Endothelial cell of umbilical vein (primary cell): Measurements from ENCODE around the gene KAT8. TPM values are rescaled to one million over a fixed set of nuclear protein-coding genes. Genes with fewer than 3 reads are reported as not detected.

Experiments used
- BruUV-seq: library from RNA; stranded (reverse); fragments of 400-500 nt; replicated peaks from 2 replicates; lab custom pipeline; 2021; lab: Mats Ljungman, UMichigan
- CTCF ChIA-PET: fragments of 300-600, 350-600 bp; sonication (Branson Sonifier 250); formaldehyde crosslinking; loops from one replicate; lab custom pipeline; 2021; ENCODE audit warnings: antibody characterized with exemption, inconsistent platforms; lab: Charles Lee
- POLR2A ChIA-PET: fragments of 300-600, 350-600 bp; sonication (Branson Sonifier 250); formaldehyde crosslinking; loops from one replicate; lab custom pipeline; 2021; ENCODE audit warnings: antibody characterized with exemption, inconsistent platforms; lab: Charles Lee
- DNase-seq: peaks from one replicate; pipeline ENCODE4 v3.0.0-alpha.2; 2011; ENCODE audit warnings: low read depth, low spot score
- FAIRE-seq: peaks from 2 replicates; lab custom pipeline; 2011; peaks lifted over from hg19 to GRCh38; lab: Jason Lieb, UNC
- H2AFZ ChIP-seq: 2 replicates; pipeline ENCODE4 v1.6.0; 2012; ENCODE audit warnings: low read depth, low read length, control low read depth, inconsistent platforms
- H3K27ac ChIP-seq: 2 replicates; pipeline ENCODE4 v1.5.1; 2011; ENCODE audit warnings: low read depth, mild to moderate bottlenecking, control low read depth, low read length, moderate library complexity; ENCODE audit not compliant: insufficient read depth
- H3K27me3 ChIP-seq, 2 experiments: 2 replicates each; pipeline versions ENCODE4 v1.6.0 to v1.6.1; 2011; ENCODE audit warnings: low read length in 2 of 2, mixed read lengths in 1 of 2; ENCODE audit not compliant: control insufficient read depth in 2 of 2, insufficient read depth in 2 of 2
- H3K36me3 ChIP-seq, 2 experiments: 2 replicates in 1 of 2; 3 replicates in 1 of 2; pipeline ENCODE4 v1.5.1; 2011; ENCODE audit warnings: low read length in 2 of 2, mild to moderate bottlenecking in 1 of 2, moderate library complexity in 1 of 2; ENCODE audit not compliant: control insufficient read depth in 2 of 2, insufficient read depth in 2 of 2; ENCODE audit errors: extremely low read depth in 1 of 2
- H3K4me1 ChIP-seq: 3 replicates; pipeline ENCODE4 v1.5.1; 2011; ENCODE audit warnings: mild to moderate bottlenecking, low read length; ENCODE audit not compliant: control insufficient read depth, insufficient read depth; ENCODE audit errors: extremely low read depth
- H3K4me2 ChIP-seq: 2 replicates; pipeline ENCODE4 v1.6.1; 2011; ENCODE audit warnings: low read length, control low read depth, mixed read lengths; ENCODE audit not compliant: insufficient read depth
- H3K4me3 ChIP-seq, 3 experiments: fragments of 200-600 bp in 1 of 3; sonication (generic), shearing (Covaris generic) in 1 of 3; replicated peaks in 1 of 3; 2 replicates each; pipeline ENCODE4 v1.5.1; 2011 to 2016; ENCODE audit warnings: control low read depth in 3 of 3, low read length in 3 of 3, mild to moderate bottlenecking in 2 of 3, inconsistent platforms in 1 of 3, low read depth in 1 of 3, moderate library complexity in 1 of 3; ENCODE audit not compliant: insufficient read depth in 1 of 3
- H3K79me2 ChIP-seq: 2 replicates; pipeline ENCODE4 v1.6.0; 2012; ENCODE audit warnings: low read length, inconsistent platforms; ENCODE audit not compliant: control insufficient read depth, insufficient read depth
- H3K9ac ChIP-seq: replicated peaks from 2 replicates; pipeline ENCODE3; 2011; ENCODE audit warnings: low read length, control low read depth; ENCODE audit not compliant: insufficient read depth; ENCODE audit errors: extremely low read depth
- H3K9me1 ChIP-seq: replicated peaks from 3 replicates; pipeline ENCODE4 v1.6.0; 2011; ENCODE audit warnings: mild to moderate bottlenecking, low read length; ENCODE audit not compliant: control insufficient read depth, insufficient read depth; ENCODE audit errors: extremely low read depth
- H3K9me3 ChIP-seq: replicated peaks from 2 replicates; pipeline ENCODE4 v1.5.1; 2012; ENCODE audit warnings: low read length, inconsistent platforms; ENCODE audit not compliant: control insufficient read depth, insufficient read depth
- H4K20me1 ChIP-seq: replicated peaks from 2 replicates; pipeline ENCODE3; 2011; ENCODE audit warnings: mild to moderate bottlenecking, low read length; ENCODE audit not compliant: control insufficient read depth, insufficient read depth; ENCODE audit errors: extremely low read depth
- EZH2 ChIP-seq: IDR thresholded peaks from 2 replicates; pipeline ENCODE4 v1.6.1; 2012; ENCODE audit warnings: borderline replicate concordance, low read depth, mild to moderate bottlenecking, moderate library complexity, low read length, inconsistent platforms; ENCODE audit not compliant: severe bottlenecking
- FOS ChIP-seq: IDR thresholded peaks from 2 replicates; pipeline ENCODE4 v1.6.1; 2011; ENCODE audit warnings: mild to moderate bottlenecking, low read length, moderate library complexity, borderline replicate concordance; ENCODE audit not compliant: insufficient read depth
- GATA2 ChIP-seq: IDR thresholded peaks from 2 replicates; pipeline ENCODE4 v1.7.0; 2011; ENCODE audit warnings: low read depth, mild to moderate bottlenecking, moderate library complexity, mixed read lengths, low read length; ENCODE audit not compliant: insufficient read length, insufficient read depth
- JUN ChIP-seq: IDR thresholded peaks from 2 replicates; pipeline ENCODE4 v1.6.1; 2011; ENCODE audit warnings: borderline replicate concordance, low read depth; ENCODE audit not compliant: insufficient read length, insufficient read depth
- MAX ChIP-seq: IDR thresholded peaks from 2 replicates; pipeline ENCODE4 v1.6.1; 2011; ENCODE audit not compliant: insufficient read depth, insufficient read length
- MYC ChIP-seq: IDR thresholded peaks from one replicate; pipeline ENCODE4 v1.6.1; 2011; ENCODE audit warnings: mild to moderate bottlenecking, low read depth, low read length
- POLR2A ChIP-seq: IDR thresholded peaks from 2 replicates; pipeline ENCODE4 v1.6.1; 2012; ENCODE audit warnings: low read depth, mild to moderate bottlenecking, control low read depth, low read length
- POLR2AphosphoS5 ChIP-seq: IDR thresholded peaks from 2 replicates; pipeline ENCODE4 v1.6.1; 2012; ENCODE audit warnings: low read depth, mild to moderate bottlenecking, control low read depth, low read length, moderate library complexity; ENCODE audit not compliant: insufficient read depth
- dilution Hi-C: fragments of 300-500 bp; cut with MboI; formaldehyde crosslinking; loops from one replicate; pipeline ENCODE4 v1.15.0; 2019; ENCODE audit warnings: low sequenced_read_pairs; ENCODE audit not compliant: extremely low pct_ligation_motif_present
- intact Hi-C: fragments of 100-400 bp; cut with micrococcal nuclease; formaldehyde crosslinking; loops from one replicate; pipeline ENCODE4 v1.10.0; 2022
- polyA plus RNA-seq, 4 experiments: library from polyadenylated mRNA; depleted of rRNA in 3 of 4; stranded (reverse) in 3 of 4; unstranded in 1 of 4; fragments of >200 nt; gene quantifications; 2 replicates each; pipeline versions ENCODE4 v1.2.1 to v1.2.3, GENCODE V29; 2011 to 2012; ENCODE audit warnings: missing spikeins in 1 of 4
- total RNA-seq: library from RNA; stranded (reverse); gene quantifications from 2 replicates; pipeline ENCODE4 v1.2.3, GENCODE V29; 2021
- TF ChIP-seq, protein P1 (sequence below), 2 donors: IDR thresholded peaks; 1 replicate in 1 of 2; 2 replicates in 1 of 2; pipeline ENCODE4 v1.5.1; 2011; ENCODE audit warnings: low read length in 2 of 2, mild to moderate bottlenecking in 2 of 2, moderate library complexity in 2 of 2, control low read depth in 1 of 2, inconsistent platforms in 1 of 2, low read depth in 1 of 2; ENCODE audit not compliant: insufficient read depth in 1 of 2; ENCODE audit errors: extremely low read depth in 1 of 2

Gene KAT8
- total and polyA plus RNA-seq, 2 donors (not counting 3 experiments of a cell fraction or from before 2014, with no cell fraction given): 30.7 to 42.8 TPM

DNA sequence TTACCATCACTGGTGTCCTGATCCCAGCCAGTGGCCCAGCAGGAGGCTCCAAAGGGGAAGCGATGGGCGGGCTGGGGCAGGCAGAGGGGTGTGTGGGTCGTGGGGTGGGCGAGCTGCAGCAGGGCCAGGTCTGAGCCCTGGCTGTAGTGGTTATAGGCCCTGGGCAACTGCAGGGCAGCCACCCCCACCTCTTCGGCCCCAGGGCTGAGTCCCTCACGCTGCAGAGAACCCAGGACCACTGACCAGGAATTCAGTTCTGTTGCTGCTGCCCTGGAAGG lies 30.9 kb upstream of the KAT8 start:
- Histone ChIP-seq H3K9ac (no peak overlapping the region), H3K27ac (no peak overlapping the region), H3K4me2 (no peak overlapping the region), H3K4me1 (no peaks in the 10 kb centered on the region), H3K36me3 (peaks cover 2 to 12% of the 10 kb centered on the region in 2 experiments), H3K9me1 (no peaks in the 10 kb centered on the region), H3K9me3 (no peaks in the 10 kb centered on the region), H3K79me2 (no peaks in the 10 kb centered on the region), H4K20me1 (no peaks in the 10 kb centered on the region), H2AFZ (no peak overlapping the region), H3K27me3 (no peaks in the 10 kb centered on the region), H3K4me3 (no peak overlapping the region)
- dilution Hi-C loops: no loop called here
- CTCF ChIA-PET: interaction anchor here (1.8 kb wide), 1 partner anchor 102 kb away, joined by 5 read pairs; the partner anchor contains the start of gene HSD3B7
- no peak for FAIRE-seq
- no peak for DNase-seq
- BruUV-seq: no TSS peak
- POLR2A ChIA-PET: interaction anchor here (0.6 kb wide), 1 partner anchor 126 kb away, joined by 7 read pairs; no protein-coding TSS in a partner anchor
- no peak for TF ChIP-seq POLR2AphosphoS5
- TF ChIP-seq JUN: no peak
- no peak for TF ChIP-seq FOS
- no peak for TF ChIP-seq MAX
- TF ChIP-seq MYC: no peak
- TF ChIP-seq, protein P1, sequence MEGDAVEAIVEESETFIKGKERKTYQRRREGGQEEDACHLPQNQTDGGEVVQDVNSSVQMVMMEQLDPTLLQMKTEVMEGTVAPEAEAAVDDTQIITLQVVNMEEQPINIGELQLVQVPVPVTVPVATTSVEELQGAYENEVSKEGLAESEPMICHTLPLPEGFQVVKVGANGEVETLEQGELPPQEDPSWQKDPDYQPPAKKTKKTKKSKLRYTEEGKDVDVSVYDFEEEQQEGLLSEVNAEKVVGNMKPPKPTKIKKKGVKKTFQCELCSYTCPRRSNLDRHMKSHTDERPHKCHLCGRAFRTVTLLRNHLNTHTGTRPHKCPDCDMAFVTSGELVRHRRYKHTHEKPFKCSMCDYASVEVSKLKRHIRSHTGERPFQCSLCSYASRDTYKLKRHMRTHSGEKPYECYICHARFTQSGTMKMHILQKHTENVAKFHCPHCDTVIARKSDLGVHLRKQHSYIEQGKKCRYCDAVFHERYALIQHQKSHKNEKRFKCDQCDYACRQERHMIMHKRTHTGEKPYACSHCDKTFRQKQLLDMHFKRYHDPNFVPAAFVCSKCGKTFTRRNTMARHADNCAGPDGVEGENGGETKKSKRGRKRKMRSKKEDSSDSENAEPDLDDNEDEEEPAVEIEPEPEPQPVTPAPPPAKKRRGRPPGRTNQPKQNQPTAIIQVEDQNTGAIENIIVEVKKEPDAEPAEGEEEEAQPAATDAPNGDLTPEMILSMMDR (IDR thresholded peaks at IDR 0.05; ENCODE audit: extremely low read depth in 1 of 2, insufficient read depth in 1 of 2, low read depth in 1 of 2, low read length in 2 of 2): no peak
- TF ChIP-seq GATA2: no peak
- TF ChIP-seq POLR2A: no peak
- no peak for TF ChIP-seq EZH2
- intact Hi-C loops: no loop called here
